Activated naive CD4-positive, alpha-beta T cell treated with anti-CD3 and anti-CD28 coated beads for 36 hours (primary cell): ENCODE data around the gene ADAMTS3. TPM values are rescaled to one million over a fixed set of nuclear protein-coding genes. Genes with fewer than 3 reads are reported as not detected.

ENCODE experiments used
- CTCF ChIA-PET: fragments of 350-600 bp; sonication (Branson Sonifier 250); formaldehyde crosslinking; loops from one replicate; lab custom pipeline; 2021; ENCODE audit warnings: antibody characterized with exemption; lab: Charles Lee
- DNase-seq: peaks from one replicate; pipeline ENCODE4 v3.0.0-alpha.2; 2020
- H3K27ac Mint-ChIP-seq: one replicate; pipeline ENCODE4 v1.8.0; 2021; ENCODE audit warnings: mild to moderate bottlenecking, mixed read lengths
- H3K27me3 Mint-ChIP-seq: one replicate; pipeline ENCODE4 v1.8.0; 2021; ENCODE audit warnings: low read depth, mixed read lengths
- H3K36me3 Mint-ChIP-seq: one replicate; pipeline ENCODE4 v1.8.0; 2021; ENCODE audit warnings: low read depth, mixed read lengths
- H3K4me1 Mint-ChIP-seq: one replicate; pipeline ENCODE4 v1.8.0; 2021; ENCODE audit warnings: low read depth, mixed read lengths
- H3K4me3 Mint-ChIP-seq: one replicate; pipeline ENCODE4 v1.8.0; 2021; ENCODE audit warnings: mild to moderate bottlenecking, moderate library complexity, mixed read lengths
- H3K9me3 Mint-ChIP-seq: one replicate; pipeline ENCODE4 v1.8.0; 2021; ENCODE audit warnings: mixed read lengths
- intact Hi-C: fragments of 100-400 bp; cut with micrococcal nuclease; formaldehyde crosslinking; loops from one replicate; pipeline ENCODE4 v1.15.1; 2023
- total RNA-seq, 2 experiments: library from RNA; stranded (reverse); gene quantifications; one replicate each; pipeline ENCODE4 v1.2.3, GENCODE V29; 2021

Gene ADAMTS3
- total RNA-seq, 2 experiments from 2014 or later: not detected

DNA sequence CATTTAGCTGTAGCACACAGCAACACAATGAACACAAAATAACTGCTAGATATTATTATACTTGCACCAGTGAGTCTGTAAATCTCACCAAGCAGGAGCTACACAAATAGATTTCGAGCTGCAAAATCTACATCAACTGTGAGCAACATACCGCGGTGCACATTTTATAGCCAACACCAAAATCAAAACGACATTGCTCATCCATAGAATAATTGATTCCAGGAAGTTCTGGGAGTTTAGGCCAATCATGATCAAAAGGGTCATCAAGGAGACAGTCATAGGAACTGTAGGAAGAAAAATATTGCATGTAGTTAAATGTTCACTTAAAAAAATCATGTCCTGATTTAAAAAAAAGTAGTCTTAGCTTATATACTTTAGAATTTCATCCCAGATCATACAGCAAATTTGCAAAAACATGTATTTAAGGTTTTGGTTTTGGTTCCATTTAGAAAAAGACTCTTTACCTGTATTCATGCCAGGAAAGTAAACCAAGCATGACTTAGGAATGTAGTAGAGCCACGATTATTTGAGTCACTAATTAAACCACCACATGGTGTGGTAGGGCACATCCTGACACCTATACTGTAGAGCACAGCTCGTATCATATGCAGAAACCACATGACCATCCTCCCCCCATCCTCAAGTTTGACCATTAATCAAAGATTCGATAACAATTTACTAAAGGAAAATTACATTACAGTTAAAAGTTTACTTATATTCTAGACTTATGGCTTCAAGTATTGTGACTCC lies 250.4 kb downstream of the ADAMTS3 start:
- H3K27me3 Mint-ChIP-seq: peaks cover 16% of the 10 kb centered on the region
- H3K36me3 Mint-ChIP-seq: no peaks in the 10 kb centered on the region
- H3K4me3 Mint-ChIP-seq: no peak overlapping the region
- no peak for DNase-seq
- intact Hi-C loops: no loop called here
- H3K4me1 Mint-ChIP-seq: peaks cover 9% of the 10 kb centered on the region
- H3K27ac Mint-ChIP-seq: no peak overlapping the region
- H3K9me3 Mint-ChIP-seq: no peaks in the 10 kb centered on the region
- CTCF ChIA-PET: interaction anchor here (0.8 kb wide), 1 partner anchor 16 kb away, joined by 3 read pairs; no protein-coding TSS in a partner anchor

DNA sequence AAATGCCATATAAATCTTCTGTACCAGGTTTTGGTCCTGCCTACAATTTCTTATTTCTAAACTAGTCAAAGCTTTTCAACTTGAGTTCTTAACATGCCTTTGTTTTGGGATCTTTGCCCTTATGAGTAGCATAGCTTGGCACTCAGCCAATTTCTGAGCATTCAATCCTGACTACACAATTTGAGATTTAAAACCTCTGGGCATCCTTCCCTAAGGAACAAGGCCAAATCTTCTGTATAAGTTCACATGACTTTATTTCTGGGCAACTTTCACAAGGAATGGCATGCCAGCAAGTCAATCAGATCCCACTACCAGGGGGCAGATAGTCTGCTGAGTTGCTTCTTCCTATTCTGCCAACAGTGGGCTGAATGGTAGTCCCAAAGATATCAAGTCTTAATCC lies 254.2 kb downstream of the ADAMTS3 start:
- CTCF ChIA-PET: interaction anchor here (2.2 kb wide), 1 partner anchor 12 kb away, joined by 8 read pairs; no protein-coding TSS in a partner anchor
- Mint-ChIP-seq H3K4me1 (peaks cover 6% of the 10 kb centered on the region), H3K36me3 (no peaks in the 10 kb centered on the region), H3K9me3 (no peaks in the 10 kb centered on the region), H3K27me3 (peaks cover 2% of the 10 kb centered on the region), H3K27ac (no peak overlapping the region), H3K4me3 (no peak overlapping the region)
- DNase-seq: no peak
- intact Hi-C loops: no loop called here

DNA sequence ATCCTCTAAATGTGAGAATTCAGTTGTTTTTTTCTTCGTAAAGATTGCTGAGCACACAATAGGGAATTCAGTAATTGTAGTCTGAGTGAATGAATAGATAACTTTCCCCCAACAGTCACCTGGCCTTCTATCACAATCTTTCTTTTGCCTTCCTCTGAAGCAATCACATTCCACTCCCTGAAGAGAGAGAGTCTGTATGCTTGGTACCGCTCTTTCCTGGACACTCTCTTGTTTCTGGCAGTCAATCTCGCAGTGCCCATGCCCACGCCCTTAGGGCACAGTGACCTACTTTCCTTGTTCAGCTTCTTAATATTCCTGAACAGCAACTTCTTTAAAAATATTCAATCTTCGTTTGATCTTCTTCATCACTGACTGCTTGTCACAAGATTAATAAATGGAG lies 255.9 kb downstream of the ADAMTS3 start:
- no peaks in the 10 kb centered on the region for H3K36me3 Mint-ChIP-seq
- H3K4me1 Mint-ChIP-seq: no peaks in the 10 kb centered on the region
- peaks cover 2% of the 10 kb centered on the region for H3K27me3 Mint-ChIP-seq
- H3K27ac Mint-ChIP-seq: no peak overlapping the region
- CTCF ChIA-PET: no interaction called here
- H3K9me3 Mint-ChIP-seq: no peaks in the 10 kb centered on the region
- no peak overlapping the region for H3K4me3 Mint-ChIP-seq
- DNase-seq: no peak
- intact Hi-C loops: no loop called here

- H3K36me3 Mint-ChIP-seq: no peaks in the 10 kb centered on the region
- H3K4me1 Mint-ChIP-seq: no peaks in the 10 kb centered on the region
- no peak for DNase-seq
- H3K27ac Mint-ChIP-seq: no peak overlapping the region
- intact Hi-C loops: no loop called here
- no peak overlapping the region for H3K4me3 Mint-ChIP-seq
- H3K9me3 Mint-ChIP-seq: no peaks in the 10 kb centered on the region
- CTCF ChIA-PET: no interaction called here
- peaks cover 2% of the 10 kb centered on the region for H3K27me3 Mint-ChIP-seq
Measured at GRCh38 chr4:72312032-72312650, 256.9 kb downstream of the ADAMTS3 start.

DNA sequence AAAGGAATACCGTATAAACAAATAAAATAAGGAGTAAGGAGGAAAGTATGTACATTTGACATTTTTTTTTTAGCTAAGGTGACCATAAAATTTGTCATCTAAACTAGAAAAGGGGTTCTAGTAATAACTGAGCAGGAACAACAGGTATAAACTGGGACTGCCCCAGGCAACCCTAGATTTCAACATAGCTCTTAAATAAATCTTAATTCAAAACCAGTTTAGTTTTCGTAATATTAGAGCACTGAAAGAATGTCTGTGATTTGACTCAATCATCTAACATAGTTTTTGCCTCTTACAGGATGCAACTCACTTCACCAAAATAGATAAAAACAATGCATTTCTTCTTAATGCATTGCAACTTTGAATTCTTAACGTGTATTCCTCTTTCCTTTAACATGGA lies 257.7 kb downstream of the ADAMTS3 start:
- H3K36me3 Mint-ChIP-seq: no peaks in the 10 kb centered on the region
- H3K27ac Mint-ChIP-seq: no peak overlapping the region
- H3K27me3 Mint-ChIP-seq: peaks cover 2% of the 10 kb centered on the region
- intact Hi-C loops: no loop called here
- no peaks in the 10 kb centered on the region for H3K4me1 Mint-ChIP-seq
- no peaks in the 10 kb centered on the region for H3K9me3 Mint-ChIP-seq
- CTCF ChIA-PET: interaction anchor here (0.6 kb wide), 1 partner anchor 22 kb away, joined by 3 read pairs; no protein-coding TSS in a partner anchor
- H3K4me3 Mint-ChIP-seq: no peak overlapping the region
- no peak for DNase-seq

- DNase-seq: no peak
- H3K9me3 Mint-ChIP-seq: no peaks in the 10 kb centered on the region
- intact Hi-C loops: loop anchor here (10.0 kb wide), 1 partner anchor 191 kb away; no protein-coding TSS in a partner anchor
- H3K27ac Mint-ChIP-seq: no peak overlapping the region
- H3K36me3 Mint-ChIP-seq: no peaks in the 10 kb centered on the region
- CTCF ChIA-PET: interaction anchor here (1.3 kb wide), 1 partner anchor 1654 kb away, joined by 3 read pairs; no protein-coding TSS in a partner anchor
- no peaks in the 10 kb centered on the region for H3K4me1 Mint-ChIP-seq
- H3K4me3 Mint-ChIP-seq: no peak overlapping the region
- H3K27me3 Mint-ChIP-seq: peaks cover 2% of the 10 kb centered on the region
Measured at GRCh38 chr4:72305620-72306019, 263.4 kb downstream of the ADAMTS3 start.

DNA sequence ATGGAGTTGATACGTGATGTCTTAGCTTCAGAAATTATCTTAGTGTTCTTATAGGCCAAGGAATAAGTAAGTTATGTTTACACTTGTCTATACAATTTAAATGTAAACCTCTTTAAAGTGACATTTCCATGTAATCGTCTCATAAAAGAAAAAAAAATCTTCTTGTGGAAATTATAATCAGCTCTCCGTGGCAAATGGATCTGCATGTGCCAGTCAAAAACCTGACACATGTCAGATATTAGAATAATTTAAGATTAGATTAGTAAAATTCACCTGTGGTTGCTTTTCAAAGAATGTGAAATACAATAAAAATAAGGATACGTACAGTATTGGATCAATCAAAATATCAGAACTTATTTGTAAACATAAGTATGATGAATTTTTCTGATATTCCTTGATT lies 263.9 kb downstream of the ADAMTS3 start:
- no peak overlapping the region for H3K27ac Mint-ChIP-seq

GRCh38 chr4:72302981-72303704 lies 265.9 kb downstream of the ADAMTS3 start:
- Mint-ChIP-seq H3K9me3 (no peaks in the 10 kb centered on the region), H3K4me3 (no peak overlapping the region), H3K36me3 (no peaks in the 10 kb centered on the region), H3K27ac (no peak overlapping the region), H3K27me3 (no peaks in the 10 kb centered on the region), H3K4me1 (no peaks in the 10 kb centered on the region)
- CTCF ChIA-PET: interaction anchor here (0.7 to 1.6 kb wide), 6 partner anchors 13 to 80 kb away, joined by 3 to 6 read pairs (median 4); no protein-coding TSS in a partner anchor
- DNase-seq: peak; percentile 49
- intact Hi-C loops: loop anchor here (1.0 to 10.0 kb wide), 6 partner anchors 188 to 1702 kb away; no protein-coding TSS in a partner anchor

More for the DNA sequence above, 263.9 kb downstream of the ADAMTS3 start:
- Mint-ChIP-seq H3K9me3 (no peaks in the 10 kb centered on the region), H3K4me1 (no peaks in the 10 kb centered on the region), H3K36me3 (no peaks in the 10 kb centered on the region), H3K27me3 (peaks cover 2% of the 10 kb centered on the region), H3K4me3 (no peak overlapping the region)
- CTCF ChIA-PET: interaction anchor here (1.3 kb wide), 1 partner anchor 1653 kb away, joined by 3 read pairs; no protein-coding TSS in a partner anchor
- intact Hi-C loops: loop anchor here (10.0 kb wide), 1 partner anchor 190 kb away; no protein-coding TSS in a partner anchor
- no peak for DNase-seq

DNA sequence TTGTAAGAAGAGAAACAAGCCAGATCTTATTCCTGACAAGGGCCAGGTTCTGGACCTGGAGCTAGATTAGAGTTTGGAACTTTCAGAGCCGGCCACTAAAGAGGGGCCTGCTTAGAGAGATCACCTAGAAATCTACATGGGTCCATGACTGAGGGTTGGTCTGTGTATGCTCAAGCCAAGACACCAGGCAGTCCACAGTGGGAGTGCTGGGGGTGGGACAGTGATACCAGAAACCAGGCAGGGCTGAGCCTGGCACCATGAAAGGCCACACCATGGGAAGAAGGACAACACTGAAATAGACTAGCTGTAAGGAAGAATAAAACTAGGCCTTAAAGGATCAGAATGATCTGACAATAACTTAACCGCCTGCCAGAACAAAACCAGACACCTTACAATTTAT lies 267.3 kb downstream of the ADAMTS3 start:
- CTCF ChIA-PET: interaction anchor here (0.5 to 1.6 kb wide), 8 partner anchors 15 to 1700 kb away, joined by 3 to 6 read pairs (median 3); no protein-coding TSS in a partner anchor
- no peaks in the 10 kb centered on the region for H3K36me3 Mint-ChIP-seq
- DNase-seq: no peak
- no peaks in the 10 kb centered on the region for H3K27me3 Mint-ChIP-seq
- H3K4me3 Mint-ChIP-seq: no peak overlapping the region
- intact Hi-C loops: loop anchor here (2.0 to 10.0 kb wide), 5 partner anchors 187 to 1649 kb away; no protein-coding TSS in a partner anchor
- H3K4me1 Mint-ChIP-seq: no peaks in the 10 kb centered on the region
- no peaks in the 10 kb centered on the region for H3K9me3 Mint-ChIP-seq
- H3K27ac Mint-ChIP-seq: no peak overlapping the region

GRCh38 chr4:72300126-72300525 lies 268.9 kb downstream of the ADAMTS3 start:
- no peaks in the 10 kb centered on the region for H3K9me3 Mint-ChIP-seq
- H3K4me3 Mint-ChIP-seq: no peak overlapping the region
- intact Hi-C loops: loop anchor here (5.0 to 10.0 kb wide), 3 partner anchors 185 to 1118 kb away; no protein-coding TSS in a partner anchor
- CTCF ChIA-PET: no interaction called here
- H3K36me3 Mint-ChIP-seq: no peaks in the 10 kb centered on the region
- no peak for DNase-seq
- H3K27me3 Mint-ChIP-seq: peaks cover under 1% of the 10 kb centered on the region
- H3K4me1 Mint-ChIP-seq: no peaks in the 10 kb centered on the region
- H3K27ac Mint-ChIP-seq: no peak overlapping the region

GRCh38 chr4:72295966-72296557 lies 273.0 kb downstream of the ADAMTS3 start:
- Mint-ChIP-seq H3K27me3 (peaks cover 10% of the 10 kb centered on the region), H3K4me1 (no peaks in the 10 kb centered on the region), H3K36me3 (no peaks in the 10 kb centered on the region), H3K27ac (no peak overlapping the region), H3K9me3 (no peaks in the 10 kb centered on the region), H3K4me3 (no peak overlapping the region)
- CTCF ChIA-PET: no interaction called here
- intact Hi-C loops: loop anchor here (1.0 kb wide), 2 partner anchors 173 to 723 kb away; no protein-coding TSS in a partner anchor
- DNase-seq: no peak
